Measurements from ENCODE around the gene SLC39A1. TPM values are rescaled to one million over a fixed set of nuclear protein-coding genes. Genes with fewer than 3 reads are reported as not detected.
A peak's percentile ranks its signal among the peaks of the same experiment; 100 is the strongest.
"Not testable (repeated sequence)": the region's sequence is repeated elsewhere in the genome, so short reads cannot be mapped to it uniquely, and the experiment has no call there.

The SLC39A1 gene
- 251 and 259 TPM in 2 replicates for total RNA-seq (2014; rRNA removed; shearing (Covaris generic))

DNA sequence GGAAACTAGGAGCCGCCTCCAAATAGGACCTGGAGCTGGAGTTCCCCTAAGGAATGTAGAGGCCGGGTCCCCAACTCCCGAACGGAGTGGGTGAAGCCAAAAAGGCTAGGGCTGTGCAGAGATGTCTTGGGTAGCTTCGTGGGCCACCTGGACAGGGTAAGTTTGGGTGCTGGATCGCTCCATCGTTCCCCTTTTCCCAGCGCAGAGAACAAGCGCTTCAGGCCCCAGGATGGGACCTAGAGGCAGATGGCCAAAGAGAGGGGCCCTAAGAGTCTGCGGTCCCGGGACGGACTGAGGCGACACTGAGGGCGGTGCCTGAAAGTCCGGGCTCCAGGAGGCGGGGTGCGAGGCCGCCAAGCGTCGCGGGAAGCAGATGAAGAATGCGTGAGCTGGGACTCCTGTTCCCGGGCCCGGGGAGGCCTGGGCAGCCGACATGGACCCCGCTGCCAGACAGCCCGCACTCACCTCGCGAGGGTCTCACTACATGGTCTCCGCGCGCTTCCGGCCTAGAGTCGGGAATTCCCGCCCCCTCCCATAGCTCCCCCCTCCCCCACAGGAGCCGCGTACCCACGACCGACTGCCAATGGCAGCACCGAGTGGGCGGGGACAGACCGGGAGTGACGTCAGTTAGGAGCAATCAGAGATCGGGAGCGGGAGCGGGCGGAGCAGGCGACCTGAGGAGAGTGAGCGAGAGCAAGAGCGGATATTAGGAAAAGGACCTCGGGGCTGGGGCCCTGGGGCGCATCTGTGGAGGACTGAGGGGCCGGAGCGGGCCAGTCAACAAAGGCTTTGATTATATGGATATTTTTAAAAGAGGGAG is at the start of gene SLC39A1:
Gene SLC39A1, minus strand, starts transcription at position 508 of the 820 bp plus-strand sequence. CDS start 822 bp downstream, outside the sequence.
- DNase-seq (ENCODE audit: low spot score), result peak; percentile 99
- in situ Hi-C loops (cut with HindIII; ENCODE audit: low sequenced_read_pairs), result no loop called here

DNA sequence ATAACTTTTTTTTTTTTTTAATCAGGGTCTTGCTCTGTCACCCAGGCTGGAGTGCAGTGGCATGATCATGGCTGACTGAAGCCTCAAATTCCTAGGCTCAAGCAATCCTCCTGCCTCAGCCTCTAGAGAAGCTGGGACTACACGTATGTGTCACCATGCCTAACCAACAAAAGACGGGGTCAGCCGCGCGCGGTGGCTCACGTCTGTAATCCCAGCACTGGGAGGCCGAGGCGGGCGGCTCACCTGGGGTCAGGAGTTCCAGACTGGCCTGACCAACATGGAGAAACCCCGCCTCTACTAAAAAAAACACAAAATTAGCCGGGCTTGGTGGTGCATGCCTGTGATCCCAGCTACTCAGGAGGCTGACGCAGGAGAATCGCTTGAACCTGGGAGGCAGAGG is 49.2 kb upstream of the SLC39A1 start:
- in situ Hi-C loops (cut with HindIII; ENCODE audit: low sequenced_read_pairs); DNase-seq (ENCODE audit: low spot score): not testable (repeated sequence)

DNA sequence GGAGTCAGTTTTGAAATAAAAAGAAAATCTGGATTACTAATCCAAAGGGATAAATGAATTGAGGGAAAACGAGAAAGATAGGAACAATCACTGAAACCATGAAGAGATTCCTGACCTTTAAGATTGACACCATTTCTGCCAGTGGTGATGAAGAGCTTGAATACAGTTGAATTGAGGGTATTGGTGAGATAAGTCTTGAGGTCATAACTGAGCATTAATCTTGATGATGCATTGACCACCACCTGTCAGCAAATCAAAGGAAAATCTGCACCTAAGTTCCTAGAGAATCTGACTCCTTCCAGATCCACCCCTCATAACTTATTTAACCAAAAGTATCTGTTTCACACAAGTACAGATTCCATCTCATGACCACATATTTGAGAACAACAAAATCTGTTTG is 48.8 kb upstream of the SLC39A1 start:
- in situ Hi-C loops (cut with HindIII; ENCODE audit: low sequenced_read_pairs), result no loop called here

DNA sequence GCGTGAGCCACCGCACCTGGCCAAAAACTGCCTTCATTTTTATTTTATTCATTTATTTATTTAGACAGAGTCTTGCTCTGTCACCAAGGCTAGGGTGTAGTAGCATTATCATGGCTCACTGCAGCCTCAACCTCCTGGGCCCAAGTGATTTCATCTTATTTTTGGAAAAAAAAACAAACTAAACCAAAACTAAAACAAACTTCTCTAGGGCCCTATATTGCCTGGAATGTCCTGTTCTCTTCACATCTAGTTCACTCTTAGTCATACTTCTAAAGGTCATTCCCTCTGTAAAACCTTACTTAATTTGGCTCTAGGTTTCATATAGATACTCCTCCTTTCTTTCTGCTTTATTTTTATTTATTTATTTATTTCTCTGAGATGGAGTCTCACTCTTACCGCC is 42.8 kb upstream of the SLC39A1 start:
- DNase-seq (ENCODE audit: low spot score), result no peak
- in situ Hi-C loops (cut with HindIII; ENCODE audit: low sequenced_read_pairs), result no loop called here

More for the DNA sequence above, 48.8 kb upstream of the SLC39A1 start:
- DNase-seq (ENCODE audit: low spot score), result no peak

DNA sequence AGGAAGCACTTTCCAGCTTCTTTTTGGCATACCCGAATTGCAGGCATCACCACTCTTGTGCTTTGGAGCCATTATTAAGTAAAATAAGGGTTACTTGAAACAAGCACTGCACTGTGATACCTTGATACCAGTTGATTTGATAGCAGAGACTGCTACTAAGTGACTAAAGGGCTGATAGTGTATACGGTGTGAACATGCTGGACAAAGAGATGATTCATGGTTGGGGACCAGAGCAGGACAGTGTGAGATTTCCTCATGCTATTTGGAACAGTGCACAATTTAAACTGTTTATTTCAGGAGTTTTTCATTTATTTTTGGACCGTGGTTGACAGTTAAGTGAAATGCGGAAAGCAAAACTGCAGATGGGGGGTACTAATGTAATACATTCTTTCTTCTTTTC is 37.1 kb upstream of the SLC39A1 start:
- DNase-seq (ENCODE audit: low spot score), result no peak
- in situ Hi-C loops (cut with HindIII; ENCODE audit: low sequenced_read_pairs), result no loop called here

DNA sequence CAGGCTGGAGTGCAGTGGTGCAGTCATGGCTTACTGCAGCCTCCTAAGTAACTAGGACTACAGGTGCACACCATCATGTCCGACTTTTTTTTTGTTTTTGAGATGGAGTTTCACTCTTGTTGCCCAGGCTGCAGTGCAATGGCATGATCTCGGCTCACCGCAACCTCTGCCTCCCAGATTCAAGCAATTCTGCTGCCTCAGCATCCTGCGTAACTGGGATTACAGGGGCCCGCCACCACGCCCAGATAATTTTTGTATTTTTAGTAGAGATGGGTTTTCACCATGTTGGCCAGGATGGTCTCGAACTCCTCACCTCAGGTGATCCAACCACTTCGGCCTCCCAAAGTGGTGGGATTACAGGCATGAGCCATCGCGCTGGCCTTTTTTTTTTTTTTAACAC is 33.5 kb upstream of the SLC39A1 start:
- in situ Hi-C loops (cut with HindIII; ENCODE audit: low sequenced_read_pairs); DNase-seq (ENCODE audit: low spot score): not testable (repeated sequence)

DNA sequence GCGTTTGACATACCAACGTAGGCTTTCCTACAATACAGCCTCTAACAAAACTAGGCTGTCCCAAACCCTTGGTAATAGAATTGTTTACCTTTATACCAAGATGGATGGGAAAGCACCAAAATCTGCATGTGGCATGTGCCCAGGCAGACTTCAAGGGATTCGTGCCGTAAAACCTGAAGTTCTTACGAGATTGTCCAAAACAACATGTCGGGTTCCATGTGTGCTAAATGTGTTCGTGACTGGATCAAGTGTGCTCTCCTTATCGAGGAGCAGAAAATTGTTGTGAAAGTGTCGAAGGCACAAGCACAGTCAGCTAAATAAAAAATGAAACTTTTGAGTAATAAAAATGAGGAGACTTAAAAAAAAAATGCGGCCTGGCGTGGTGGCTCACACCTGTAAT is 32.3 kb upstream of the SLC39A1 start:
- in situ Hi-C loops (cut with HindIII; ENCODE audit: low sequenced_read_pairs), result no loop called here
- no peak for DNase-seq (ENCODE audit: low spot score)

GRCh38 chr1:153995202-153995601 is 31.9 kb upstream of the SLC39A1 start:
- in situ Hi-C loops (cut with HindIII; ENCODE audit: low sequenced_read_pairs), result no loop called here
- no peak for DNase-seq (ENCODE audit: low spot score)

GRCh38 chr1:153991806-153992205 is 28.5 kb upstream of the SLC39A1 start:
- in situ Hi-C loops (cut with HindIII; ENCODE audit: low sequenced_read_pairs), result no loop called here

GRCh38 chr1:153991151-153991630 is 27.9 kb upstream of the SLC39A1 start:
- no peak for DNase-seq (ENCODE audit: low spot score)
- in situ Hi-C loops (cut with HindIII; ENCODE audit: low sequenced_read_pairs), result no loop called here

More at GRCh38 chr1:153991806-153992205, 28.5 kb upstream of the SLC39A1 start:
- DNase-seq (ENCODE audit: low spot score), result no peak

DNA sequence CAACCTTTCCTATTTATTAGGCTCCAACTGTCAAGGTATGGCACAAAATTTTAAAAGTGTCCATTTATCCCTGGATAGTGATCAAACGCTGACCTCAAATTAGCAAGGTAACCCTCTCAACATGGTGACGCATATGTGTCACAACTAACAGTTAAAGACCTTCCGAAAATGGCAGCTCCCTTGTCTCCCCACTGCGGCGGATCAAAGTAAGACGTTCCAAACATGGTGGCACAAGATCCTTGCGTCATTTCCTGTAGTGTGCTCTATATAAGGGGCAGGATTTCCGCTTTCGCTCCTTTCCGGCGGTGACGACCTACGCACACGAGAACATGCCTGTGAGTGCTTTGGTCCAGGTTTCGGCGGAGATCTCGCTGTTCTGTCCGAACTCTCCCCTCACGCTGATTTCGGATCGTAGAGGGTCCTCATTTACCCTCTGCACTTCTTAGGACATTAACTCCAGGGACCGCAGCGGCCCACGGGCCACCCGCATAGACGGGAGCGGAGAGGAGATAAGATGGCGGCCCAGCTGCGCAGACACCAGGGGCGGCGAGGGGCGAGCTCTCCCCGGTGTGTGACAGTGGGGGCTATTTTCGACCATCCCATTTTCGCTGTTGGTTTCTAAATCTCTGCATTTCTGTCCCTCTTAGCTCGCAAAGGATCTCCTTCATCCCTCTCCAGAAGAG is 27.3 kb upstream of the SLC39A1 start, which contains the start of gene RPS27:
Gene RPS27, plus strand, starts transcription at position 295 of the 683 bp plus-strand sequence. Its CDS starts 35 bp downstream, at position 330.
- in situ Hi-C loops (cut with HindIII; ENCODE audit: low sequenced_read_pairs), result no loop called here
- DNase-seq (ENCODE audit: low spot score), result peak; percentile 99

DNA sequence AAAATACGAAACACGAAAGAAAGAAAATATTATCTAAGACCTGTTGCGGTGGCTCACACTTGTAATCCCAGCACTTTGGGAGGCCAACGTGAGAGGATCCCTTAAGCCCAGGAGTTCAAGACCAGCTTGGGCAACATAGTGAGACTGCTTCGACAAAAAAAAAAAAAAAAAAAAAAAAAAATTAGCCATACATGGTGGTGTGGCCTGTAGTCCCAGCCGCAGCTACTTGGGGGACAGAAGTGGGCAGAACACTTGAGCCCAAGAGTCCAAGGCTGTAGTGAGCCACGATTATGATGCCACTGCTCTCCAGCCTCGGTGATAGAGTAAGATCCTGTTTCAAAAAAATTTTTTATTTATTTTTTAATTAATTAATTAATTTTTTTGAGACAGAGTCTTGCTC is 24.3 kb upstream of the SLC39A1 start:
- no peak for DNase-seq (ENCODE audit: low spot score)
- in situ Hi-C loops (cut with HindIII; ENCODE audit: low sequenced_read_pairs), result no loop called here

GRCh38 chr1:153985941-153986761 is 22.8 kb upstream of the SLC39A1 start, which contains the start of gene RAB13:
Gene RAB13, minus strand, starts transcription at chr1:153986339. Its CDS starts 103 bp downstream, at chr1:153986236.
- DNase-seq (ENCODE audit: low spot score), result peak; percentile 46
- in situ Hi-C loops (cut with HindIII; ENCODE audit: low sequenced_read_pairs), result no loop called here

- in situ Hi-C loops (cut with HindIII; ENCODE audit: low sequenced_read_pairs), result no loop called here
- no peak for DNase-seq (ENCODE audit: low spot score)
Measured at GRCh38 chr1:153985341-153985912, 22.1 kb upstream of the SLC39A1 start.

- in situ Hi-C loops (cut with HindIII; ENCODE audit: low sequenced_read_pairs), result no loop called here
- no peak for DNase-seq (ENCODE audit: low spot score)
Measured at GRCh38 chr1:153984123-153984894, 21.0 kb upstream of the SLC39A1 start.

DNA sequence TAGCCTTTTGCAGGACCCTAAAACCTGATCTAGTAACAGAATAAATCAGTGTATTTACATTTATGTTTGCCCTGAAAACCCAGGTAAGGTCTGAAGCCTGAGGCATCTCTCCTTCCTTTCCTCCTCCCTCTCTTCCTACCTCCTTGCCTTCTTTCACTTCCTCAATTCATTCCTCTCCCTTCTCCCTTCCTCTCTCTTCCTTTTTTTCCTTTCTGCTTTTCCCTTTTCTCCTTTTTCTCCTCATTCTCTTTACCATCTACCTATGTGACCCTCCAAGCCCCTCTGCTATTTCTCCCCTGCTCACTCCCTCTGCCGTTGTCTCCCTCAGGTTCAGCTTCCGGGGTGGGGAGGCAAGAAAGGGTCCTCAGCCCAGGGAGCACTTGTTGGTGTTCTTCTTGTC is 18.4 kb upstream of the SLC39A1 start:
- DNase-seq (ENCODE audit: low spot score); in situ Hi-C loops (cut with HindIII; ENCODE audit: low sequenced_read_pairs): not testable (repeated sequence)

DNA sequence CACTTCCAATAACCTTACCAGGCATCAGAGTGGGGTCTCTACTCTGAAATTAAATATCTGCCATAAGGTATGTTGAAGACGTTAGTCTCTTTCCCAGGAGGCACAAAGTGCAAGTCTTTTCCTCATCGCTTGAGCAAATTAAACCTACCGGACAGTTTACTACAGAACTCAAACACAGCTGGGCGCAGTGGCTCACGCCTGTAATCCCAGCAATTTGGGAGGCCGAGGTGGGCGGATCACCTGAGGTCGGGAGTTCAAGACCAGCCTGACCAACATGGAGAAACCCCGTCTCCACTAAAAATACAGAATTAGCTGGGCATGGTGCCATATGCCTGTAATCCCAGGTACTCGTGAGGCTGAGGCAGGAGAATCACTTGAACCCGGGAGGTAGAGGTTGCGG is 15.8 kb upstream of the SLC39A1 start:
- in situ Hi-C loops (cut with HindIII; ENCODE audit: low sequenced_read_pairs); DNase-seq (ENCODE audit: low spot score): not testable (repeated sequence)

GRCh38 chr1:153978274-153978909 is 15.1 kb upstream of the SLC39A1 start:
- in situ Hi-C loops (cut with HindIII; ENCODE audit: low sequenced_read_pairs), result no loop called here
- no peak for DNase-seq (ENCODE audit: low spot score)
